NCI-H1105 (cell line): ENCODE data around the gene GCHFR.

ENCODE experiments used
- DNase-seq: peaks from one replicate; lab custom pipeline; 2025; lab: John Stamatoyannopoulos, UW

Gene GCHFR

DNA sequence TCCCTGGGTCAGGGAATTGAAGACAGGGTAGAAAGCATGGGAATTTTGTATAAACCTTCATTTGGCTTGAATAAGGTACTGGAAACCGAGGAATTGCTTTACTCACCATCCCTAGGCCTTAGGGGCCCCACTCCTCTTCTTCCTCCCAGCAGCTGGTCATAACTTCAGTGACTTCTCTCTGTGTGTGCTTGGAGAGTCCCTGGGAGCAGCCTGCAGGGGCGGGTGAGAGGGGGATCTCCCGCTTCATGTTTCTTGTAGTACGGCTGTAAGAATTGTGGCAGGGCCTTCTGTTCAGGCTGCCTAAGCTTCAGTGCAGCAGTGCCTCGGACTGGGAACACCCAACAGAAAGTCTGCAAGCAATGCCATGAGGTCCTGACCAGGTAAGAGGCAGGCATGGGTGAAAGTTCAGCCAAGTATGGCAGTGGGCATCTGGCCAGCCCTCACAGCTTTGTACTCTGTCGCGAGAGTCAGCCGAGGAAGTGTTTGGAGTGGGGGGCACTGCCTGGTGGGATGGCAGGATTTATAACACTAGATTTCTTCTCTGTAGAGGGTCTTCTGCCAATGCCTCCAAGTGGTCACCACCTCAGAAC is 45.1 kb downstream of the GCHFR start:
- DNase-seq, result no peak

DNA sequence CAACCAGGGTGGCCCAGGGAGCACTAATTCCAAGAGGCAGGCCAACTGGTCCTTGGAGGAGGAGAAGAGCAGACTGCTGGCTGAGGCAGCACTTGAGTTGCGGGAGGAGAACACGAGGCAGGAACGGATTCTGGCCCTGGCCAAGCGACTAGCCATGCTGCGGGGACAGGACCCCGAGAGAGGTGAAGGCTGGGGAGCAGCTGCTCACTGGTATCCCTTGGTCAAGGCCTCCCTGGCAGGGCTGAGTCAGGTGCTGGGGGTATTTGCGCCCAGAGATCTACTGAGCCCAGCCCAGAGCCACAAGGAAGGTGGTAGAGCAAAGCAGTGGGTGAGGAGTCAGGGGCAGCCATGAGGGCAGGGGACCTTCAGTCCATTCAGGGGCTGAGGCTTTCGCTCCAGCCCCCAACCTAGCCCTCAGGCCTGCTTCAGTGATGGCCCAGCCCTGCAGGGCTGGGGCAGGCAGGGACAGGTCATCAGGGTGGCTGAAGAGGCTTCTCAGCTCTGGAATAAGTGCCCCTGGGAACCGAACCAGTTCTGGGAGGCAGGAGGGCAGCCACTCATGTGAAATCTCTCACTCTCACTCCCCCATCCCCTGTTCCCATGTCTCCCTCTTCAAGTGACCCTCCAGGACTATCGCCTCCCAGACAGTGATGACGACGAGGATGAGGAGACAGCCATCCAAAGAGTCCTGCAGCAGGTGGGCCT is 49.0 kb downstream of the GCHFR start:
- DNase-seq, result no peak

- no peak for DNase-seq
Observed at GRCh38 chr15:40815042-40815698, 51.3 kb downstream of the GCHFR start.
